ENCODE data around the gene SERF2.
A peak's percentile ranks its signal among the peaks of the same experiment; 100 is the strongest.
"Not testable (repeated sequence)": the region's sequence is repeated elsewhere in the genome, so short reads cannot be mapped to it uniquely, and the experiment has no call there.

The SERF2 gene

DNA sequence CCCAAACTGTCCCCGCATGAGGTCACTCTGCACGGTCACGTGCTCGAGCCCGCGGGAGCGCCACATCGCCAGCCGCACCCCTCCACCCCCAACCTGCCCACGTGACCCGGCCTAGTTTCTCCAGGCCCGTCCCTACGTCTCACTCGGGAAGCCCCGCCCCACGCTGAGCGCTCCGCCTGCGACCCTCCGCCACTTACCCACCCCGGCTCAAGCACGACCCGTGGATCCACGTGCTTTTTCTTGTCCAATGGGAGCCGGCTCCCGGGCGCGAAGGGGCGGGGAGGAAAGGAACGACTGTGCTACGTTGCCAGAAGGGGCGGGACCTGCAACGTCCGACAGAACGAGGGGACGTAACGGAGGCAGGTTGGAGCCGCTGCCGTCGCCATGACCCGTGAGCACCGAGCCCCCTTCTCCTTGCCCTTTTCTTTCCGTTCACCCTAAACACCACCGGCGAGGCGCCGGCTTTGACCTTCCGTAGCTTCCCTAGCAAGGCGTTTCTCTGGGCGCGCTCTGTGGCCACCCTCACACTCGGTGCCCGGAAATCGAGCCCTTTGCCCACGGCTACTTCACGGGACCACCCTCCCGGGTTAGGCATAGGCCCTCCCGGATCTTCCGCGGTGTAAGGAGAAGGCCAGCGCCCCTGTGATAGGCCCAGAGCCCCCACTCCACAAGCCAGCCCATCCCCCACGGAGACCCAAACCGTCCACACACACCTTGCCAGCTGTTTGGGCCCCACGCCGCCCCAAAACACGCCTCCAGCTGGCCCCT, at the start of gene SERF2:
TSS of gene SERF2 (plus strand) at position 328 of the 768 bp plus-strand sequence. CDS start at position 385, 57 bp downstream.
- no peaks in the 10 kb centered on the region for H3K27me3 ChIP-seq
- TF ChIP-seq, protein P1, sequence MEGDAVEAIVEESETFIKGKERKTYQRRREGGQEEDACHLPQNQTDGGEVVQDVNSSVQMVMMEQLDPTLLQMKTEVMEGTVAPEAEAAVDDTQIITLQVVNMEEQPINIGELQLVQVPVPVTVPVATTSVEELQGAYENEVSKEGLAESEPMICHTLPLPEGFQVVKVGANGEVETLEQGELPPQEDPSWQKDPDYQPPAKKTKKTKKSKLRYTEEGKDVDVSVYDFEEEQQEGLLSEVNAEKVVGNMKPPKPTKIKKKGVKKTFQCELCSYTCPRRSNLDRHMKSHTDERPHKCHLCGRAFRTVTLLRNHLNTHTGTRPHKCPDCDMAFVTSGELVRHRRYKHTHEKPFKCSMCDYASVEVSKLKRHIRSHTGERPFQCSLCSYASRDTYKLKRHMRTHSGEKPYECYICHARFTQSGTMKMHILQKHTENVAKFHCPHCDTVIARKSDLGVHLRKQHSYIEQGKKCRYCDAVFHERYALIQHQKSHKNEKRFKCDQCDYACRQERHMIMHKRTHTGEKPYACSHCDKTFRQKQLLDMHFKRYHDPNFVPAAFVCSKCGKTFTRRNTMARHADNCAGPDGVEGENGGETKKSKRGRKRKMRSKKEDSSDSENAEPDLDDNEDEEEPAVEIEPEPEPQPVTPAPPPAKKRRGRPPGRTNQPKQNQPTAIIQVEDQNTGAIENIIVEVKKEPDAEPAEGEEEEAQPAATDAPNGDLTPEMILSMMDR (IDR thresholded peaks at IDR 0.05) = no peak
- peak within 1 kb of the TSS; percentile 91 for H3K27ac ChIP-seq
- H3K4me3 ChIP-seq (ENCODE audit: low read depth in 1 of 2, low read length in 1 of 2) = peak within 1 kb of the TSS; percentile 91 to 94
- H3K9me3 ChIP-seq = no peaks in the 10 kb centered on the region
- H3K36me3 ChIP-seq = peaks cover 40% of the 10 kb centered on the region
- H3K4me1 ChIP-seq (ENCODE audit: control insufficient read depth in 1 of 2, insufficient read depth in 1 of 2, low read depth in 1 of 2, low read length in 1 of 2) = peaks cover 14 to 26% of the 10 kb centered on the region in 2 experiments

DNA sequence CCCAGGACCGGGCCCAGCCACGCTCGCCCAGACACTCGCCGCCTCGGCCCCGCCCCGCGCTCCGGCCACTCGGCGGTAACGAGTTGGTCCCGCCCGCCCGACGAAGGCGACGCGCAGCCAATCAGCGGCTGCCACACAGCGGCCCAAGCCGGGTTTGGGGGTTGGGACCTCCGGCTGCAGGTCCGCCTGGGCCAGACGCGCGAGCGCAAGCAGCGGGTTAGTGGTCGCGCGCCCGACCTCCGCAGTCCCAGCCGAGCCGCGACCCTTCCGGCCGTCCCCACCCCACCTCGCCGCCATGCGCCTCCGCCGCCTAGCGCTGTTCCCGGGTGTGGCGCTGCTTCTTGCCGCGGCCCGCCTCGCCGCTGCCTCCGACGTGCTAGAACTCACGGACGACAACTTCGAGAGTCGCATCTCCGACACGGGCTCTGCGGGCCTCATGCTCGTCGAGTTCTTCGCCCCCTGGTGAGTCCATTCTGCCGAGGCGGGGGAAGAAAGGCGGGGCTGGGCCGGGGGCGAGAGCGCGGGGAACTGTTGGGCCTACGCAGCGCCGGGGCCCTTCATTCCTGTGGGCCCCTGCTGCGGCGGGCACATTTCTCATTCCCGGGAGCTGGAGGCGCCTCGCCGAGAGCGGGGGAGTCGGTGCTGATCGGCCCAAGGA, 45.7 kb upstream of the SERF2 start, which contains the start of gene PDIA3:
TSS of gene PDIA3 (plus strand) at position 194 of the 658 bp plus-strand sequence. CDS start at position 296, 102 bp downstream.
- TF ChIP-seq, protein P1 (IDR thresholded peaks at IDR 0.05) = peak; percentile 67
- H3K27me3 ChIP-seq, H3K9me3 ChIP-seq, H3K36me3 ChIP-seq: not testable (repeated sequence)
- Histone ChIP-seq H3K4me3 (ENCODE audit: low read depth in 1 of 2, low read length in 1 of 2) (peak within 1 kb of the TSS; percentile 74 to 86), H3K4me1 (ENCODE audit: control insufficient read depth in 1 of 2, insufficient read depth in 1 of 2, low read depth in 1 of 2, low read length in 1 of 2) (peaks cover 4 to 18% of the 10 kb centered on the region in 2 experiments), H3K27ac (peak within 1 kb of the TSS; percentile 89)

DNA sequence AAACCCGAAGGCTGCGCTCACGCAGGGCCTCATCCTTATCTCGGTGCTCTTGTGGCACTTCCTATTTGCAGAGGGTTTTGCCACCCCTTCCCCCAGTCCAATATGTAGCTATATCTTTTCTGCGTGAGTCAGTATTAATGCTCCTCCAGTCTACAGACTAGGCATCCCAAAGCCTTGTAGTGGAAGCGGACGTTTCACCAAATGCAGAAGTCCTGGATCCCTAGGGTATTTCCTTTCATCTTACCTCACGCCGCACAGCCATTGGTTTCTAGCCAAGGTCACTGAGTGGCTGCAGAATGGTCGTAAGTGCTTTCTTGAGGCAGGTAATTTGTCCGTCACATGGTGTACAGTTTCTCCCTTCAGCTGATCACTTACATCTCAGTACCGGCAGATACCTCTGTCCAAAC, 45.2 kb upstream of the SERF2 start:
- Histone ChIP-seq H3K27ac (peak overlapping the region; percentile 89), H3K4me1 (ENCODE audit: control insufficient read depth in 1 of 2, insufficient read depth in 1 of 2, low read depth in 1 of 2, low read length in 1 of 2) (peaks cover 4 to 18% of the 10 kb centered on the region in 2 experiments), H3K4me3 (ENCODE audit: low read depth in 1 of 2, low read length in 1 of 2) (peak overlapping the region; percentile 74 to 86)
- not testable (repeated sequence) for H3K36me3 ChIP-seq, H3K27me3 ChIP-seq, H3K9me3 ChIP-seq

DNA sequence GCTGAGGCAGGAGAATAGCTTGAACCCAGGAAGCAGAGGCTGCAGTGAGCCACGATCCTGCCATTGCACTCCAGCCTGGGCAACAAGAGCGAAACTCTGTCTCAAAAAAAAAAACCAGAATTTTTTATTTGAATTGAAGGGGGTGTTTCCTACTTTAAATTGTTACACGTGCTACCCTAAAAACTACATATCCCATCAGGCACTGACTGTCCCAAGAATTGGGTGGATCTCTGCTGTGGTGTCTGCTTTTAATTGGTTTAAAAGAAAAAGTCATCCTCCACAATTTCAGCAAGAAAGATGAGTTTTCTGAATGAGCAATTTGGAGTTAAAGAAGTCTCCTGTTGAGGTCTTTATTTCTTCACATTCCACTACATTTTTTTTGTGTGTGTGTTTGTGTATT, 43.7 kb upstream of the SERF2 start:
- no peaks in the 10 kb centered on the region for H3K27me3 ChIP-seq
- TF ChIP-seq, protein P1 (IDR thresholded peaks at IDR 0.05) = no peak
- H3K9me3 ChIP-seq = no peaks in the 10 kb centered on the region
- H3K27ac ChIP-seq = no peak overlapping the region
- peaks cover 4 to 18% of the 10 kb centered on the region in 2 experiments for H3K4me1 ChIP-seq (ENCODE audit: control insufficient read depth in 1 of 2, insufficient read depth in 1 of 2, low read depth in 1 of 2, low read length in 1 of 2)
- no peaks in the 10 kb centered on the region for H3K36me3 ChIP-seq
- no peak overlapping the region for H3K4me3 ChIP-seq (ENCODE audit: low read depth in 1 of 2, low read length in 1 of 2)

DNA sequence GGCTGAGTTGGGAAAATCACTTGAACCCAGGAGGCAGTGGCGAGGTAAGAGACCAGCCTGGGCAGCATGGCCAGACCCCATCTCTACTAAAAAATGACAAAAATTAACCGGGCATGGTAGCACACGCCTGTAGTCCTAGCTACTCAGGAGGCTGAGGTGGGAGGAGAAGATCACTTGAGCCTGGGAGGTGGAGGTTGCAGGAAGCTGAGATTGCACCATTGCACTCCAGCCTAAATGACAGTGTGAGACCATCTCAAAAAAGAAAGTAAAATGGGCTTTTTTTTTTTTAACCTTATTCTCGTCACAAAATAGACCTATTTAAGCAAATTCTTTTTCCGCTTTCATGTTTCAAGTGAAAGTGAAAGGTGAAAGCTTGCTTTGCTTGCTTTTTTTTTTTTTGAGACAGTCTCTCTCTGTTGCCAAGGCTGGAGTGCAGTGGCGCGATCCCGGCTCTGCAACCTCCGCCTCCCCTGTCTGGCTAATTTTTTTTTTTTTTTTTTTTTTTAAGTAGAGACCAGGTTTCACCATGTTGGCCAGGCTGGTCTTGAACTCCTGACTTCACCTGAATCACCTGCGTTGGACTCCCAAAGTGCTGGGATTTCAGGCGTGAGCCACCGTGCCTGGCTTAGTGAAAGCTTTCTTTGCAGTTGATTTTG, 42.3 kb upstream of the SERF2 start:
- H3K36me3 ChIP-seq = peaks cover 5% of the 10 kb centered on the region
- H3K4me3 ChIP-seq (ENCODE audit: low read depth in 1 of 2, low read length in 1 of 2) = no peak overlapping the region
- peak overlapping the region; percentile 27 for H3K27ac ChIP-seq
- H3K4me1 ChIP-seq (ENCODE audit: control insufficient read depth in 1 of 2, insufficient read depth in 1 of 2, low read depth in 1 of 2, low read length in 1 of 2) = peaks cover 4 to 18% of the 10 kb centered on the region in 2 experiments
- TF ChIP-seq, protein P1 (IDR thresholded peaks at IDR 0.05) = no peak
- no peaks in the 10 kb centered on the region for H3K27me3 ChIP-seq
- no peaks in the 10 kb centered on the region for H3K9me3 ChIP-seq
